SIG-M5 treated with dmso at 0.1 percent for 504 hours (cell line): ENCODE results near the gene LYPLA2.
"Not testable (repeated sequence)": the region's sequence is repeated elsewhere in the genome, so short reads cannot be mapped to it uniquely, and the experiment has no call there.

Source experiments
- DNase-seq: peaks from one replicate; lab custom pipeline; 2025; ENCODE audit not compliant: unreplicated experiment; lab: John Stamatoyannopoulos, UW

The LYPLA2 gene

GRCh38 chr1:23799570-23800399 is 8.8 kb downstream of the LYPLA2 start:
- no peak for DNase-seq

DNA sequence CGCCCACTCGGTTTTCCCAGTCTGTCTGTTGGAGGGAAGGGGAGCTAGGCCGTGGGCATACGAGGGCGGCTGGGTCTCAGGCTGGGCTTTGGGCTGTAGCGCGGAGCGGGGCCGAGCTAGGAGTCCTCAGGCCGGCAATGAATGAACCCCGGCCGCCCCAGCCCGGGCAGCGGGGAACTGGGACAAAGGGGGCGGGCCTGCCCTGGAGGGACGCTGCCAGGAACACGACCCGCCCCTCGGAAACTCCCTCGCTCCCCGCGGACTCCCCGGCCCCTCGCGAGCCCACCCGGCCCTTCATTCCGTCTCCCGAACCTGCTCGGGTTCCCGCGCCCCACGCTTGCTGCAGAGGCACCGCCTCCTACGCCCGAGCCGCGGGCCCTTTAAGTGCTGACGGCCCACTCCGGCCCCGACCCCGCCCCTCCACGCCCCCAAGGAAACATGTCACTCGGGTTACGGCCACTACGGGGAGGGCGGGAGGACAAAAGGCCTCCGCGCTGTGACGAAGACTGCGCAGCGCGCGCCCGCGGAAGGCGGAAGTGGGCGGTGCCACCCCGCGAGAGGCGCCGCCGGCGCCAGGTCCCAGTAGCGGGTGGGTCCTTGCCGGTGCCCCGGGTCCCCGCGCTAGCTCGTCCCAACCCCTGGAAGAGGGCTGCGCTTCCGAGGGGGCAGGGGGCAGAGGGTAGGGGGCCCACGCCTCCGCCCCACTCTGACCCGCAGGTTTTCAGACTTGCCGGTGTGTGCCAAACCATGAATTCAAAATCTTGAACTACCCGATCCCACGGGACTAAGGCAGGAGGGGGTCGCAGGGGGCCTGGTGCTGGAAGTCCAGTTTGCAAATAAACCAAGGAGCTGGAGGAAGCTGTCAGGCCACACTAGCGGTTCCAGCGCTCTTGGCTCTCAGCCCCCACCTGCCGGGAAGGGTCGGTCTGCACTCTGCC is 9.7 kb downstream of the LYPLA2 start, which contains the start of gene GALE:
GALE (minus strand) TSS at position 355 of the 938 bp plus-strand sequence. CDS start 1,747 bp downstream, outside the sequence.
- peak; percentile 91 for DNase-seq

- no peak for DNase-seq
Measured at GRCh38 chr1:23801338-23801748, 10.4 kb downstream of the LYPLA2 start.

DNA sequence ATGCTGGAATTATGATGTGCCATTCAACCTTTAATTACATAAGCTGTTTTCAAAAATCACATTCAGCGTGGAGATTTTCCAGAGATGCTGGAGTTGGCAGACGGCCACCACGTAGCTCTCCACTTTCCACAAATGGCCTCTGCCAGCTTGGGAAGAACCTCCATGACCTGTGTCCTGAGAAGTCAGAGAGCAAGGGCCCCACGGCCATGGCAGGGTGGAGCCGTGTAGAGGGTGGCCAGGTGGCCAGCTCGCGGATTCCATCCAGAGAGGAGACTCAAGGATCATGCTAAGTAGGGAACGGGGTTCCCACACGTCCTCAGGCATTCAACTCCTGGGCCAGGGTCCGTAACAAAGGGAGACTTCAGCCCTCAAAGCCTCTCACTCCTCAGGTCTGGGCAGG is 10.9 kb downstream of the LYPLA2 start:
- DNase-seq, result no peak

DNA sequence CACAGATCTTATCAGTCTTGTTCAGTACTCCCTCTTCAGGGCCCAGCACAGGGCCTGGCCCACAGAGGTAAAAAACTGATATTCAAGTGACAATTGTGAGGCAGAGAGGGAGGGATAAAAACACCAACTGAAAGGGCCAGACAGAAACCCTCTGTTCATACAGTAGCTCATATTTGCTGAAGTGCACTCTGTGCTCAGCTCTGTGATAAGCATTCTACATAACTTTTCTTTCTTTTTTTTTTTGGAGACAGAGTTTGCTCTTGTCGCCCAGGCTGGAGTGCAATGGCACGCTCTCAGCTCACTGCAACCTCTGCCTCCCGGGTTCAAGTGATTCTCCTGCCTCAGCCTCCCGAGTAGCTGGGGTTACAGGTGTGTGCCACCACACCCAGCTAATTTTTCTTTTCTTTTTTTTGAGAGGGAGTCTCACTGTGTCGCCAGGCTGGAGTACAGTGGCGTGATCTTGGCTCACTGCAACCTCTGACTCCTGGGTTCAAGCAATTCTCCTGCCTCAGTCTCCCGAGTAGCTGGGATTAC is 11.9 kb downstream of the LYPLA2 start:
- DNase-seq, result not testable (repeated sequence)

DNA sequence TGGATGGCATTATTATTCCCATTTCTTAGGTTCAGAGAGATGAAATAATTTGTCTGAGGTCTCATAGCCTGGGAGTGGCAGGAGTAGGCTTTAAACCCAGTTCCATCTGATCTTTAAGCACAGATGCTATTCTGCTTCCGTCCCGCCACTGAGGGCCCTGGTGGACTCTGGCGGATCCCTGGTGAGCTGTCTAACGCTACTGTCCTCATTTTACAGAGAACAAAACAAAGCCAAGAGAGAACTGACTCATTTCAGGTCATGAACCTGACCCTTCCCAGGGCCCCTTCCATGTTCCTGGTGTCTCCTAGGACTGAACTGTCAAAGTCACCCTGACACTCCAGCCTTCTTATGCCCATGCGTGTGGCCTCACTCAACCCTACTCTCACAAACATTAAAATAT is 12.7 kb downstream of the LYPLA2 start:
- no peak for DNase-seq

DNA sequence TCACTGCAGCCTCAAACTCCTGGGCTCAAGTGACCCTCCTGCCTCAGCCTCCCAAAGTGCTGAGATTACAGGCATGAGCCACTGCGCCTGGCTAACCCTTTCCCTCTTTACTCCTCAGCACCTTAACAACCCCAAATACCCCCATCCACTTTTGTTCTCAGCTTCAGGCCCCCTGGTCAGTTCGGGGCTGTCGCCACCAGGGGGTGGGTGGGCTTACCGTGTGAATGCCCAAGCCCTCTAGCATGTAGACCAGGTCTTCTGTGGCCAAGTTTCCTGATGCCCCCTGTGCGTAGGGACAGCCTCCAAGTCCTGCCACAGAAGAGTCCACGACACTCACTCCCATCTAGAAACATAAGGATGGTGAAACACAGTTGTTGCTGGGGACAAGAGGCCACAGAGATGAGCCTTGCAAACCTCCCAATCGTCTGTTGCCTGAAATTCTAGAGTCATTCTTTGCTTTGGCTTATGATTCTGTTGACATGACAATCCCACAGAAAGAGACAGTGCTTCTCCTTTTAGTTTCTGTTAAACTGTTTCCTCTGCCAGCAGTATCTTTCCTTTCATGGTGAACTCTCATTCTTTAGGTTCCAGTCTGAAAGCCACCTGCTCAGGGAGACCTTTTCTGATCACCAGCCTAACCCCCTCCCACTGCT is 13.4 kb downstream of the LYPLA2 start:
- DNase-seq, result no peak

DNA sequence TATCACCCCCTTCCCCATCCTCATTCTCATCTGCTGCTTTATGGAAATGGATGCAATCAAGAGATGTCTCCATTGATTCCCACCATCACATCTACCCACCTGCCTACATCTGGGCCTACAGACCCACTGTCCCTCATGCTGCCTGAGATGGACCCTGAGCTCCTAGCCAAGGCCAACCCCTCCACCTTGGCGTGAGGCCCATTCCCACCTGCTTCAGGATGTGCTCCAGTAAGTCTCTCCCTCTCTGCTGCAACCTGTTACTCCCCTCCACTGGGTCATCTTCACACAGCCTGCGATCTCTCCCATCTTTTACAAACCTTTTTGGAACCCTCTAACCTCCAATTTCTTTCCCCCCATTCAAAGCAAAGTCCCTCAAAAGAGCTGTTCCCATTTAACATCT is 14.1 kb downstream of the LYPLA2 start:
- DNase-seq, result no peak

- no peak for DNase-seq
Measured at GRCh38 chr1:23806280-23806679, 15.3 kb downstream of the LYPLA2 start.

DNA sequence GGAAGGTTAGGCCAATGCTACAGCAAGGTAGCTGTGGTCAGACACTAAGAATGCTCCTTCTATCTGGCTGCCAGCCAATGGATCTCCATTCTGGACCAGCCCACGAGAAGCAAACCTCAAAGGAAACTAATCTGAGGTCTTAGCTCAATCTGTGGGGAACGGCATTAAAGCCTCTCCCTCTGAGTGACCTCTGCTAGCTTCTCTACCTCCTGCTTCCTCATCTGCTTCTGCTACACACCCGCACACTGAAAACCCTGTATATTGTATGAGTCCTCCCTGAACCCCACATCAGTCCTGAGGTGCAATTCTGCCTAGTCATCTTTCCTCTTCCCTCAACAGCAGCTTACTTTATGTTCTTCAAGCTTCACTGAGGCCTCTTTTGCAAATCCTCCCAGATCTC is 16.5 kb downstream of the LYPLA2 start:
- DNase-seq, result peak; percentile 72

GRCh38 chr1:23809751-23810171 is 18.8 kb downstream of the LYPLA2 start:
- peak; percentile 90 for DNase-seq

GRCh38 chr1:23810818-23811540 is 20.0 kb downstream of the LYPLA2 start:
- DNase-seq, result peak; percentile 91

GRCh38 chr1:23814016-23814415 is 23.1 kb downstream of the LYPLA2 start:
- no peak for DNase-seq

GRCh38 chr1:23816361-23816760 is 25.4 kb downstream of the LYPLA2 start:
- DNase-seq, result no peak

GRCh38 chr1:23816906-23817305 is 26.0 kb downstream of the LYPLA2 start:
- no peak for DNase-seq

- no peak for DNase-seq
Measured at GRCh38 chr1:23817633-23818032, 26.7 kb downstream of the LYPLA2 start.

- no peak for DNase-seq
Measured at GRCh38 chr1:23823767-23824166, 32.8 kb downstream of the LYPLA2 start.

DNA sequence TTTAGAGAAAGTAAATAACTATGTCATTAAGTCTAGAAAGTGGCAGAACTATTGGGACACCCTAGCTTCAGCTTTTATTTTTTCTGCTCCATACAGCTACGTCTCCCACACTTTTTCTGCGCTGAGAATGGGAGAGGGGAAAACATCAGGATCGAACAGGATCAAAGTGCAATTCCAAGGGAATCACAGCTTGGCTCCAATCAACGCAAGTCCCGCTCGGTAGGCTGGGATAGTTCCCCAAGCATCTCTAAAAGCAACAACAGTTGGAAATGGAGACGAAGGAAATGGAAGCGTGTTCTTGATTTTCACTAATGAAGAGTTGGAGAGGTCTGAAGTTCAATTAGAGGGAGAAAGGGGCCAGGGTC is 33.7 kb downstream of the LYPLA2 start:
- no peak for DNase-seq

GRCh38 chr1:23825076-23825761 is 34.3 kb downstream of the LYPLA2 start, which contains the start of gene HMGCL:
Gene HMGCL (minus strand): TSS chr1:23825429. CDS start chr1:23825415, 14 bp downstream.
- DNase-seq, result peak; percentile 84
